ENCODE data around the gene SYNJ2BP. TPM values are rescaled to one million over a fixed set of nuclear protein-coding genes. Genes with fewer than 3 reads are reported as not detected.
"Not testable (repeated sequence)": the region's sequence is repeated elsewhere in the genome, so short reads cannot be mapped to it uniquely, and the experiment has no call there.

The SYNJ2BP gene
- total RNA-seq, 2 donors from 2014 or later, result 24.1 to 24.8 TPM

GRCh38 chr14:70441641-70442040 is 24.8 kb upstream of the SYNJ2BP start:
- Histone ChIP-seq H3K27ac (no peak overlapping the region), H3K4me1 (ENCODE audit: control insufficient read depth in 1 of 2, low read depth in 2 of 2) (no peaks in the 10 kb centered on the region), H3K36me3 (no peaks in the 10 kb centered on the region), H3K27me3 (replicated peaks; ENCODE audit: insufficient read depth) (no peaks in the 10 kb centered on the region), H3K9me3 (peaks cover 19% of the 10 kb centered on the region), H3K4me3 (no peak overlapping the region)
- TF ChIP-seq CTCF (IDR thresholded peaks at IDR 0.05), result no peak
- ATAC-seq (ENCODE audit: insufficient number of reproducible peaks, low FRiP score, low read depth) (no peak), DNase-seq (ENCODE audit: low spot score) (no peak)

- Histone ChIP-seq H3K4me1 (ENCODE audit: control insufficient read depth in 1 of 2, low read depth in 2 of 2) (no peaks in the 10 kb centered on the region), H3K9me3 (peaks cover 14% of the 10 kb centered on the region), H3K4me3 (no peak overlapping the region), H3K36me3 (no peaks in the 10 kb centered on the region), H3K27ac (no peak overlapping the region), H3K27me3 (replicated peaks; ENCODE audit: insufficient read depth) (no peaks in the 10 kb centered on the region)
- DNase-seq (ENCODE audit: low spot score) (no peak), ATAC-seq (ENCODE audit: insufficient number of reproducible peaks, low FRiP score, low read depth) (no peak)
- TF ChIP-seq CTCF (IDR thresholded peaks at IDR 0.05), result no peak
Observed at GRCh38 chr14:70436867-70437266, 20.0 kb upstream of the SYNJ2BP start.

- not testable (repeated sequence) for H3K27ac ChIP-seq; H3K9me3 ChIP-seq; H3K36me3 ChIP-seq; H3K27me3 ChIP-seq (replicated peaks; ENCODE audit: insufficient read depth); H3K4me3 ChIP-seq; DNase-seq (ENCODE audit: low spot score); H3K4me1 ChIP-seq (ENCODE audit: control insufficient read depth in 1 of 2, low read depth in 2 of 2); ATAC-seq (ENCODE audit: insufficient number of reproducible peaks, low FRiP score, low read depth)
Observed at GRCh38 chr14:70426555-70426954, 9.7 kb upstream of the SYNJ2BP start.

- ATAC-seq (ENCODE audit: insufficient number of reproducible peaks, low FRiP score, low read depth) (no peak), DNase-seq (ENCODE audit: low spot score) (no peak)
- no peak for TF ChIP-seq CTCF (IDR thresholded peaks at IDR 0.05)
- Histone ChIP-seq H3K4me3 (no peak overlapping the region), H3K27me3 (replicated peaks; ENCODE audit: insufficient read depth) (no peaks in the 10 kb centered on the region), H3K36me3 (no peaks in the 10 kb centered on the region), H3K9me3 (no peaks in the 10 kb centered on the region), H3K4me1 (ENCODE audit: control insufficient read depth in 1 of 2, low read depth in 2 of 2) (no peaks in the 10 kb centered on the region), H3K27ac (no peak overlapping the region)
Observed at GRCh38 chr14:70425354-70425753, 8.5 kb upstream of the SYNJ2BP start.

GRCh38 chr14:70422538-70422937 is 5.6 kb upstream of the SYNJ2BP start:
- no peaks in the 10 kb centered on the region for H3K4me1 ChIP-seq (ENCODE audit: control insufficient read depth in 1 of 2, low read depth in 2 of 2)
- no peak for TF ChIP-seq CTCF (IDR thresholded peaks at IDR 0.05)
- H3K4me3 ChIP-seq, result no peak overlapping the region
- H3K36me3 ChIP-seq, result no peaks in the 10 kb centered on the region
- DNase-seq (ENCODE audit: low spot score) (no peak), ATAC-seq (ENCODE audit: insufficient number of reproducible peaks, low FRiP score, low read depth) (no peak)
- no peaks in the 10 kb centered on the region for H3K9me3 ChIP-seq
- H3K27me3 ChIP-seq (replicated peaks; ENCODE audit: insufficient read depth), result no peaks in the 10 kb centered on the region
- H3K27ac ChIP-seq, result no peak overlapping the region

GRCh38 chr14:70419270-70419931 is 2.5 kb upstream of the SYNJ2BP start:
- H3K27me3 ChIP-seq (replicated peaks; ENCODE audit: insufficient read depth); H3K4me1 ChIP-seq (ENCODE audit: control insufficient read depth in 1 of 2, low read depth in 2 of 2); H3K36me3 ChIP-seq; H3K9me3 ChIP-seq; H3K27ac ChIP-seq; ATAC-seq (ENCODE audit: insufficient number of reproducible peaks, low FRiP score, low read depth); H3K4me3 ChIP-seq; DNase-seq (ENCODE audit: low spot score): not testable (repeated sequence)
